Karpas-422 (cell line): ENCODE data around the gene UBTF. TPM values are rescaled to one million over a fixed set of nuclear protein-coding genes. Genes with fewer than 3 reads are reported as not detected.

Experiments used
- DNase-seq: peaks from one replicate; pipeline ENCODE4 v3.0.0-alpha.2; 2015
- H2AFZ ChIP-seq: fragments of 200-600 bp; sonication (generic); 2 replicates; pipeline ENCODE4 v1.6.1; 2014; ENCODE audit warnings: antibody characterized with exemption, low read length, mixed read lengths
- H3K27ac ChIP-seq: fragments of 200-600 bp; sonication (generic); 2 replicates; pipeline ENCODE4 v1.5.1; 2014; ENCODE audit warnings: mild to moderate bottlenecking, low read length, moderate library complexity
- H3K27me3 ChIP-seq: fragments of 200-600 bp; sonication (generic); 2 replicates; pipeline ENCODE4 v1.6.1; 2014; ENCODE audit warnings: low read length, mixed read lengths
- H3K36me3 ChIP-seq: fragments of 200-600 bp; sonication (generic); 2 replicates; pipeline ENCODE4 v1.6.1; 2014; ENCODE audit warnings: low read length, mixed read lengths; ENCODE audit not compliant: insufficient read depth
- H3K4me1 ChIP-seq: fragments of 200-600 bp; sonication (generic); 2 replicates; pipeline ENCODE4 v1.6.1; 2014; ENCODE audit warnings: mild to moderate bottlenecking, low read length, mixed read lengths
- H3K4me2 ChIP-seq: fragments of 200-600 bp; sonication (generic); 2 replicates; pipeline ENCODE4 v1.6.1; 2014; ENCODE audit warnings: low read length, low read depth, mild to moderate bottlenecking; ENCODE audit not compliant: poor library complexity, severe bottlenecking
- H3K4me3 ChIP-seq: fragments of 200-600 bp; sonication (generic); 2 replicates; pipeline ENCODE4 v1.5.1; 2014; ENCODE audit warnings: mild to moderate bottlenecking, antibody characterized with exemption, low read length, mixed read lengths
- H3K79me2 ChIP-seq: fragments of 200-600 bp; sonication (generic); 2 replicates; pipeline ENCODE4 v1.6.1; 2014; ENCODE audit warnings: mild to moderate bottlenecking, low read length, mixed read lengths
- H3K9ac ChIP-seq: fragments of 200-600 bp; sonication (generic); 2 replicates; pipeline ENCODE4 v1.6.0; 2014; ENCODE audit warnings: low read length
- H3K9me2 ChIP-seq: fragments of 200-600 bp; sonication (generic), shearing (Covaris generic); replicated peaks from 2 replicates; pipeline ENCODE4 v1.6.0; 2014; ENCODE audit warnings: mild to moderate bottlenecking, low read length, moderate library complexity; ENCODE audit not compliant: insufficient read depth
- H3K9me3 ChIP-seq: fragments of 300-700, 200-600 bp; sonication (generic); 2 replicates; pipeline ENCODE4 v1.6.1; 2014; ENCODE audit warnings: low read length, mixed read lengths
- H4K20me1 ChIP-seq: fragments of 200-600 bp; sonication (generic); 2 replicates; pipeline ENCODE4 v1.6.1; 2014; ENCODE audit warnings: mild to moderate bottlenecking, antibody characterized with exemption, low read length, low read depth; ENCODE audit not compliant: insufficient read depth
- total RNA-seq: library from RNA; depleted of rRNA; stranded (reverse); fragments of >200 nt; shearing (Covaris generic); gene quantifications from 2 replicates; pipeline ENCODE4 v1.2.3, GENCODE V29; 2014; ENCODE audit warnings: low replicate concordance

The UBTF gene
- total RNA-seq, 1 experiment from 2014 or later = 57.8 TPM

DNA sequence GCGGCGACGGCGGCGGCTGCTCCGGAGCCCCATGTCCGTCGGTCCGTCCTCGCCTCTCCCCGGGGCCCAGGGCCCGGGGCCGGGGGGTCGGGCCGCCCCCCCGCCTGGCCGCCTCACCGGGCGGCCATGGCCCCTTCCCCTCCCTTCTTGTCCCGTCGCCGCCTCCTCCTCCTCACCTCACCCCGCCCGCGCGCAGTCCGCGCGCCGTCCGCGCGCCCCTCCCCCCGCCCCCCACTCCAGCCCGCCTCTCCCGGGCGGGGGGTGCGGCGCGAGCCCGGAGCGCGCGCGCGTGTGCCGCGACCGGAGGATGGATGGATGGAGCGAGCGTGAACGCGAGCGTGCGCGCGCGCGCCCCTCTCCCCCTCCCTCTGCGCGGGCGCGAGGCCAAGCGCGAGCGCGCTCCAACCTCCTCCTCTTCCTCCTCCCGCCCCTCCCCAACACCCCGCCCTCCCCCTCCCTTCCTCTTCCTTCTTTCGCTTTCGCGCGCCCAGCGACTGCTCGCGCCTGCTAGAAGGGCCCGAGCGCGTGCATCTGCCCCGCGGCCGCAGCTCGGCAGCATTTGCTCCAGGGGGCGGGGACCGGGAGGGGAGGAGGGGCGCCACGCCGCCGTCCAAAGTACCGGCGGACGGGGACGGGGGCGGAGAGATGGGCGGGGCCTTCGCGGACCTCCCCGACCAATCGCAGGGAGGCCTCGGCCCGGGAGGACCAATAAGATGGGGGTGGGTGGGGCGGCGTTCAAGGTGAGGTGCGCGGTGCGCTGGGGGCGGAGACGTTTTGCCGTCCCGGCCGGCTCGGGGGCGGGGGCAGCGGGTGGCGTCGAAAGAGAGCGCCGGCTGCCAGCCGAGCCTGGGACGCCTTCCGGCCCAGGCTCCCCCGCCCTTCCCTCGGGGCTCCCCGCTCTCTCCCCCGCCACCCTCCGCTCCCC lies 19.7 kb downstream of the UBTF start, which contains the start of gene ATXN7L3:
ATXN7L3 (minus strand) TSS at position 332 of the 925 bp plus-strand sequence. CDS start 1,814 bp downstream, outside the sequence.
- Histone ChIP-seq H3K27ac (peak within 1 kb of the TSS; percentile 94), H3K9me2 (no peaks in the 10 kb centered on the region), H3K36me3 (no peaks in the 10 kb centered on the region; the same call in 1 of the 2 replicates), H3K4me1 (peaks cover 26% of the 10 kb centered on the region), H3K4me3 (peak within 1 kb of the TSS; percentile 98), H3K9ac (peak within 1 kb of the TSS; percentile 99), H2AFZ (no peak within 1 kb of the TSS), H3K27me3 (no peaks in the 10 kb centered on the region), H4K20me1 (no peaks in the 10 kb centered on the region), H3K9me3 (no peaks in the 10 kb centered on the region), H3K79me2 (peaks cover 23% of the 10 kb centered on the region), H3K4me2 (peak within 1 kb of the TSS; percentile 91)
- DNase-seq = peak; percentile 99

DNA sequence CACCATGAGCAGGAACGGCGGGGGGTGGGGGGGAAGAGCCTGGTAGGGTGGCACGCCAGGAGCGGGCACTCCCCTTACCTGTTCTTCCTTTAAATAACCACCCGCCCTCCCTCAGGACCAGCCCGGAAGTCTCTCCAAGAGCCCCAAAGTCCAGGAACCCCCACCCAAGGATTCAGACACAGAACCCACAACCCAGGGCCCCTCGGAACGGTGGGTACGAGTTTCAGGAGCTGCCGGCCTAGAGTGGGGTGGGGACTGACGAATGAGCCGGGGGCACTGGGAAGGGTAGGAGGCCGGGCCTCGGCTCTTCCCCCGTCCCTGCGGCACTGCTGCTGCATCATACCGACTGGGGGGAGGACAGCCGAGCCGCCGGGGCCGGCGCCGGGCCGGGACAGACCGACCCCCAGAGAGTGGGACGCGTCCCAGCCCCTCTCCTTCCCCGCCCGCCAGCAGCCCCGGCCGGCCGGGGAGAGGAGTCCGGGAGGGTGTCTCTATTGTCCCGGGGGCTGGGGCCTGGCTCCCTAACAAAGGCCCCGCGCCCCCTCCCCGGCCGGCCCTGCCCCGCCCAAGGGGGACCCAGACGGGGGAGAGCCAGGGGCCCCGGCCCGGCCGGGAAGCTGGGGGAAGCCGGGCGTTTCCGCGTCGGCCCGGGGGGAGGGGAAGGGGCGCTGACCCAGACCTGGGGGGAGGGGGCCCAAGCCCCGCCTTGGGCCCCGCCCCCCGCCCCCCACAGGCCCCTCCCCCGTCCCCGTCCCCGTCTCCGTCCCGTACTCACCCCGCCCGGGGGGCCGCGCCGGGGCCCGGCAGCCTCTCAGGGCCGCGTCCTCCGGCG lies 20.5 kb downstream of the UBTF start:
- Histone ChIP-seq H3K27ac (peak overlapping the region; percentile 93), H3K79me2 (peaks cover 23% of the 10 kb centered on the region), H4K20me1 (no peaks in the 10 kb centered on the region), H3K4me2 (peak overlapping the region; percentile 83), H2AFZ (no peak overlapping the region), H3K9me2 (no peaks in the 10 kb centered on the region), H3K9ac (peak overlapping the region; percentile 99), H3K4me3 (peak overlapping the region; percentile 98), H3K27me3 (no peaks in the 10 kb centered on the region), H3K36me3 (no peaks in the 10 kb centered on the region; the same call in 1 of the 2 replicates), H3K4me1 (peaks cover 23% of the 10 kb centered on the region), H3K9me3 (no peaks in the 10 kb centered on the region)
- peak; percentile 88 for DNase-seq

DNA sequence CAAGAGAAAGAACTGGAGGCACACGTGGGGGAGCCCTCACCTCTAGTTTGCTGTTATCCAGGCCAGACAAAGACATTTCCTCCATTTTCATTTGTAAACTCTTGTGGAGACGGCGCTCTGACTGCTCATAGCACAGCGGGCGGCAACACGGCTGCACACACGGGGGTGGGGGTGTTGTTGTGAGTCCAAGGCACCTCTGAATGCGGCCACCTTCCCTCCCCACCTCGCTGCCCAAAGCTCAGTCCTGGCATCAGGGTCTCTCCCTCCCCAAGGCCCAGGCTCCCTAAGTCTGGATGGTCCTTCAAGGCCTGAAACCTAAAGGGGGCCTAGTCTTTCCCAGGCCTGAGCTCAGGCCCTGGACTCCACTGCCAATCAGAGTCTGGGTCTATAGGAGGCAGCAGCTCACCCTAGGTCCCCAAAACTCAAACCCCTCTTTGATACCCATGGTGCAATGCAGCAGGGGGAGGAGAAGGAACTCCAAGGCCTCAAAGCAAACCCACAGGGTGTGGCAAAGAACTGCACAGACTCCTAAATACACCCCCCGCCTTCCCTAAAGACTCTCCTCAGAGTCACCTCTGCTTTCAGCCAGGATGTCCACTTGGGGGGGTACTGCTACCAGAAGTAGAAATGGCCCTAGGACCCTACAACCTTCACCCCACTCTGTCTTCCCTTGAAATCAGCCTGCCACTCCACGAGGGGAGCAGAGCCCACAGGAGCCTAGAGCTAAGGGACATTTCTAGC lies 21.3 kb downstream of the UBTF start:
- no peak overlapping the region for H2AFZ ChIP-seq
- H3K9ac ChIP-seq = peak overlapping the region; percentile 99

DNA sequence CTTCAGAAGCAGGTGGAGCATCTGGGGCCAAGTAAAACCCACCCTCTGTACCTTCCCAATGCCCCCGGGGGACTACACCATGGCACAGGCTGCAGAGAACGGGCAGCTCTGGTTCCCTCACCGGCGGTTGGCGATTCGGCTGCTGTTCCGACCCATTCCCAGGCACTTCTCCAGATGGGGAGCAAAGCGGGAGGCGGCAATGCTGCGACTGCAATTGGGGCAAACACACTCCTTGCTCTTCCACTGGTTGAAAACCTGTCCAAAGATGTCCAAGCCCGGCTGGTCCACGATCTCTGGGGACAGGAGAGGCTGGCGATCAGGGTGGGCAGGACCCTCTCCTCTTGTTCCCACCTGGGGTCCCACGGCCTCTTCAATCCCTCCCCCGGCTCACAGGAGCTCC lies 22.4 kb downstream of the UBTF start:
- H4K20me1 ChIP-seq = no peaks in the 10 kb centered on the region
- peaks cover 21% of the 10 kb centered on the region for H3K4me1 ChIP-seq
- no peak overlapping the region for H2AFZ ChIP-seq
- no peaks in the 10 kb centered on the region for H3K27me3 ChIP-seq
- H3K9me3 ChIP-seq = no peaks in the 10 kb centered on the region
- no peak overlapping the region for H3K27ac ChIP-seq
- no peak overlapping the region; the same call in 1 of the 2 replicates for H3K9ac ChIP-seq
- H3K4me3 ChIP-seq = no peak overlapping the region
- H3K79me2 ChIP-seq = peaks cover 23% of the 10 kb centered on the region
- no peak for DNase-seq
- no peak overlapping the region for H3K4me2 ChIP-seq
- no peaks in the 10 kb centered on the region; the same call in 1 of the 2 replicates for H3K36me3 ChIP-seq
- no peaks in the 10 kb centered on the region for H3K9me2 ChIP-seq

More for the DNA sequence above, 21.3 kb downstream of the UBTF start:
- DNase-seq = peak; percentile 85
- Histone ChIP-seq H3K27me3 (no peaks in the 10 kb centered on the region), H3K4me3 (peak overlapping the region; percentile 98), H3K4me1 (peaks cover 21% of the 10 kb centered on the region), H3K4me2 (peak overlapping the region; percentile 83), H3K9me2 (no peaks in the 10 kb centered on the region), H3K9me3 (no peaks in the 10 kb centered on the region), H4K20me1 (no peaks in the 10 kb centered on the region), H3K79me2 (peaks cover 23% of the 10 kb centered on the region), H3K36me3 (no peaks in the 10 kb centered on the region; the same call in 1 of the 2 replicates), H3K27ac (peak overlapping the region; percentile 93)

DNA sequence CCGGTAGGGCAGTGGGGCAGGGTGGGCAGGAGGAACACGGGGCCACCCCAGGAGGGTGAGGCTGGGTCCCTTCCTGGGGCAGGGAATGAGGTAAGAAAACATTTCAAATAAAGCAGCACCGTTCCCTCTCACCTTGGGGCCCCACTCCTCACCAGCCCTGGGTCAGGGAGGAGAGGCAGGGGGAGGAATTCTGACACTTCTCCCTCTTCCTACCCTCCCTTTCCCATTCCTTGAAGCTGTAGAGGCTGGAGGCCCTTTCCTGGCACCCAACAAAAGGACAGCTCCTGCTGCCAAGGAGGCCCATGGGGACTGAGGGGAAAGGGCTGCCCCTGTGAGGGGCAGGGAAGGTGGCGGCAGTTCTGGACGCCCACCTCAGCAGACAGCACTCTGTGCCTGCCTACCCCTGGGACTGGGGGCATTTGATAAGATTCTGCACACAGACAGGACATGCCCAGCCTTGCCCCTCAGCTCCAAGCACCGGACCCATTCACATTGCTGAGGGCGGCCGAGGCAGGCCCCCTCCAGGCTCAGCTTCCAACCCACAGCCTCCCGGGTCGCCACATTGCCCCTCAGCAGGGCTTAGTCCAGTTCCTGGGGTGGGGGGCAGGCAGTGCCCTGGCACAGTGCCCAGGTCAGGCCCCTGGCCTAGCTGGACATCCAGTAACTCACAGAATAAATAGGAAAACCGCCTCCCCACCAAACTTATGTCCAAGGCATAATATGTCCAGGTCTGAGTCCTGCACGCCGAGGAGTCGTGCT lies 26.0 kb downstream of the UBTF start:
- Histone ChIP-seq H3K27ac (no peak overlapping the region), H3K9ac (no peak overlapping the region), H3K36me3 (no peaks in the 10 kb centered on the region; the same call in 1 of the 2 replicates), H3K79me2 (peaks cover 18% of the 10 kb centered on the region), H3K27me3 (no peaks in the 10 kb centered on the region), H3K4me3 (no peak overlapping the region), H3K4me2 (no peak overlapping the region), H2AFZ (no peak overlapping the region), H4K20me1 (no peaks in the 10 kb centered on the region), H3K9me3 (no peaks in the 10 kb centered on the region), H3K4me1 (peaks cover 12% of the 10 kb centered on the region), H3K9me2 (no peaks in the 10 kb centered on the region)
- DNase-seq = no peak

DNA sequence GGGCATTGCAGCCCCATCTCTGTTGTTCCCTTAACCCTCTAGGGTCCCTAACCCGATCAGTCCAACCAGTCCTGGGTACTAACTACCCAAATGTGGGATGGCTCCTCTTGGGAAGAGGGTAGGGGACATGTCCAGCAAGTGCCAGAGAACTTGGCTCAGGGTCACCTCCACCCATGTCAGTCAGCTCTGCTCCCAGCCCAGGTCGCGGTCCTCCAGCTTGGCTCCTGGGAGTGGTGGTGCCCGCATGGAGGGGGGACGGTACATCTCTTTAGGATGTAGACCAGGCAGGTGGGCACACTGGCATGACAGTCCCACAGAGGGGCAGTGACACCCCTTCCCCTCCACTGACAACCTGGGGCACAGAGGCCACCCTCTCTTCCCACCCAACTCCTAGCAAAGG lies 26.7 kb downstream of the UBTF start:
- Histone ChIP-seq H3K4me1 (peaks cover 12% of the 10 kb centered on the region), H2AFZ (no peak overlapping the region), H4K20me1 (no peaks in the 10 kb centered on the region), H3K9me3 (no peaks in the 10 kb centered on the region), H3K27ac (no peak overlapping the region), H3K4me2 (no peak overlapping the region), H3K27me3 (no peaks in the 10 kb centered on the region), H3K9me2 (no peaks in the 10 kb centered on the region), H3K36me3 (no peaks in the 10 kb centered on the region; the same call in 1 of the 2 replicates), H3K9ac (no peak overlapping the region), H3K4me3 (no peak overlapping the region), H3K79me2 (peaks cover 17% of the 10 kb centered on the region)
- DNase-seq = no peak

DNA sequence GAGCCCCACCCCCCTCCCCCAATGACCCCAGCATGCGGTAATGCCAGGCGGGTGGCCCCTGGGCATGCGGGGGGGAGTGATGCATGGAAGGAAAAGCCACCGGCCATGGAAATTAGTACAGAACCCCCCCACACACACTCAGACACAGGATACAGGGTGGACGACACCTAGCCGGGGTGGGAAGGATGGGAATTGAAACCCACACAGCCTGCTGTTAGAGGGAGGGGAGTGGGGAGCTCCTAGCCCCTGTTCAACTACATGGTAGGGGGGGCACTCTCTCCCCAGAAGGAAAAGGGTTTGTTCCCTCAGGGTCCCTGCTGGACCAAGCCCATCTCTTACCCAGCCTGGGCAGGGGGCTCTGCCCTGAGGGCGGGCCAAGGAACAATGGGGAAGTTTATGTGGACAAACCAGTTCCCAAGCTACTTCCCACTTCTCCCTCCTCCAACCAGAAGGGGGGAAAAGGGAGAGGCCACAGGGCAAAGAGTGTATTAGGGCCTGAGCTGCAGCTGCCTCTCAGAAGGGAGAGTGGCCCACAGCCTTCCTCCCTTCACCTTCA lies 27.5 kb downstream of the UBTF start:
- Histone ChIP-seq H3K27ac (no peak overlapping the region), H3K4me3 (no peak overlapping the region), H3K36me3 (no peaks in the 10 kb centered on the region; the same call in 1 of the 2 replicates), H3K27me3 (no peaks in the 10 kb centered on the region), H3K4me1 (peaks cover 10% of the 10 kb centered on the region), H2AFZ (no peak overlapping the region), H3K79me2 (peaks cover 17% of the 10 kb centered on the region), H3K9me3 (no peaks in the 10 kb centered on the region), H3K9ac (no peak overlapping the region), H3K9me2 (no peaks in the 10 kb centered on the region), H3K4me2 (no peak overlapping the region), H4K20me1 (no peaks in the 10 kb centered on the region)
- DNase-seq = no peak
